Heart left ventricle (tissue), 16 donors: ENCODE measurements around the gene APEX1. TPM values are rescaled to one million over a fixed set of nuclear protein-coding genes. Genes with fewer than 3 reads are reported as not detected.
A peak's percentile ranks its signal among the peaks of the same experiment; 100 is the strongest.

Source experiments
- ATAC-seq, 4 donors: fragments of 200-7000 bp; cut with Tn5 transposase; one replicate each; pipeline ENCODE4 v1.9.1; 2020 to 2022; ENCODE audit warnings: moderate library complexity in 4 of 4, mild to moderate bottlenecking in 3 of 4, moderate number of reproducible peaks in 1 of 4
- DNase-seq, 5 donors: peaks; one replicate each; pipeline ENCODE4 v3.0.0-alpha.2; 2020
- H3K27ac ChIP-seq, 12 donors: fragments of 200-600 bp; sonication (generic) in 4 of 12; one replicate each; pipeline versions ENCODE4 v1.5.0 to v1.8.0; 2016 to 2022; ENCODE audit warnings: mild to moderate bottlenecking in 2 of 12
- H3K27me3 ChIP-seq, 9 donors: fragments of 200-600 bp; sonication (generic) in 2 of 9; one replicate each; pipeline versions ENCODE4 v1.5.1 to v1.8.0; 2016 to 2022; ENCODE audit warnings: mild to moderate bottlenecking in 3 of 9
- H3K36me3 ChIP-seq, 9 donors: fragments of 200-600 bp; sonication (generic) in 2 of 9; one replicate each; pipeline versions ENCODE4 v1.5.0 to v1.8.0; 2018 to 2022; ENCODE audit warnings: mild to moderate bottlenecking in 2 of 9
- H3K4me1 ChIP-seq, 12 donors: fragments of 200-600 bp; sonication (generic) in 4 of 12; one replicate each; pipeline versions ENCODE4 v1.5.0 to v1.8.0; 2016 to 2022; ENCODE audit warnings: mild to moderate bottlenecking in 3 of 12
- H3K4me3 ChIP-seq, 12 donors: fragments of 200-600 bp; sonication (generic) in 4 of 12; one replicate each; pipeline versions ENCODE4 v1.5.0 to v1.8.0; 2017 to 2022; ENCODE audit warnings: mild to moderate bottlenecking in 9 of 12, moderate library complexity in 4 of 12
- H3K9me3 ChIP-seq, 12 donors: fragments of 200-600 bp; sonication (generic) in 4 of 12; one replicate each; pipeline versions ENCODE4 v1.5.0 to v1.8.0; 2016 to 2022; ENCODE audit warnings: mild to moderate bottlenecking in 1 of 12
- POLR2A ChIP-seq, 2 donors: fragments of 450-650 bp; IDR thresholded peaks; one replicate each; pipeline ENCODE4 v1.6.1; 2017; ENCODE audit warnings: antibody characterized with exemption in 2 of 2, mild to moderate bottlenecking in 2 of 2, moderate library complexity in 2 of 2
- WGBS, 4 donors: extraction: QIAGEN DNeasy Blood & Tissue Kit in 2 of 4; methylation state at CpG; one replicate each; pipeline versions ENCODE4 v1.1.5 to v1.1.7; 2013 to 2018; 5-methylcytosine and 5-hydroxymethylcytosine counted together
- intact Hi-C, 10 donors: fragments of 100-400 bp; cut with DNase I; formaldehyde crosslinking; loops; one replicate each; pipeline versions ENCODE4 v1.11.1 to v1.14.2; 2022
- polyA plus RNA-seq, 2 donors: library from polyadenylated mRNA; stranded (reverse); fragments of 200-250 nt; gene quantifications; one replicate each; pipeline ENCODE4 v1.2.3, GENCODE V29; 2013
- total RNA-seq, 9 donors: library from RNA; depleted of rRNA in 2 of 9; stranded (reverse); fragments of >200 nt in 2 of 9; fragmentation: NEBNext Ultra II Directional in 3 of 9; extraction: Animal tissue kit (Norgen Biotek cat#: 25700) in 3 of 9; gene quantifications; one replicate each; pipeline versions ENCODE4 v1.1.0 to v1.2.4, GENCODE V29; 2016 to 2023
- TF ChIP-seq, protein P1 (sequence below), 12 donors: fragments of 200-600 bp; sonication (generic) in 4 of 12; IDR thresholded peaks; one replicate each; pipeline versions ENCODE4 v1.5.0 to v1.8.0; 2018 to 2022; ENCODE audit warnings: antibody characterized with exemption in 12 of 12, mild to moderate bottlenecking in 5 of 12
- donor health status: ischemic (EF 13 %, LVEDD 7.1; RV severe dilation, severe dysfunction).
- donor health status: healthy with polysubstance abuse.
- donor health status: DM: no; HTN: yes; CAD: no.
- donor health status: DM: no; HTN: no; CAD: no.
- donor health status: ischemic (EF 25% LVEDD 6.9; RV normal size, moderate dysfunction).
- donor health status: ischemic (EF 25% LVEDD 5.7; RV mildly dilated, moderate dysfunction).
- donor health status: healthy.
- donor health status: DM: yes; HTN: yes; CAD: no.
- donor health status: ischemic (EF 35%, LVEDD 5.7; RV mildly dilated, moderate dysfunction).
- donor health status: nonischemic (EF 11% LVEDD 7.7; RV severe dilation, severe dysfunction).
- donor health status: DM: yes; HTN: yes; CAD: no.
- donor health status: PGD.
- donor health status: ischemic (EF 29% LVEDD 5.4; RV normal size, mild dysfunction).
- donor health status: nonischemic (EF 23%, LVEDD 6.1; RV moderate dilation, normal function).

Gene APEX1
- total and polyA plus RNA-seq, 11 donors = 47.9 to 109 (median 76.4) TPM

DNA sequence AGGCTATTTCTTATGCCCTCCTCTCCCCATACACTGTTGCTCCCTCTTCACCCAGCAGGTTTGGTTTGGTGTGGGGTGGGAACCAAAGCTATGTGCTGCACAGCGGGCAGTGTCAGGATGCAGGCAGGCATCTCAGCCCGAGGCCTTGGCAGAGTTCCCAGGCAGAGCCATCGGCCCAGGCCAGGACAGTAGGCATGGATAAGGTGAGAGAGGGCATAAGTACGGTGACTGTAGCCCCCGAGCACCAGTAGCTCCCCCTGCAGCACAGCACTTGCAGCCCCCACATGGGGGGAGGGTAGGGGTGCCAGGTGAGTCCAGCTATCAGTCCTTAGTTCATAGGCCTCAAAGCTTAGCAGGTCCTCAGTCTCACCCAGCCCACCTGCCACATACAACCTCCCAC, 26.2 kb upstream of the APEX1 start:
- 31 to 46% (median 34%) methylated on average over 3 to 5 of the region's 5 CpGs for WGBS, 4 donors
- intact Hi-C loops = no loop called here
- H3K4me1 ChIP-seq = peaks cover 0 to 45% (median 1%) of the 10 kb centered on the region in 12 donors
- DNase-seq (no peak), ATAC-seq (peak in 1 of 4 donors; percentile 18)
- no peaks in the 10 kb centered on the region for H3K27me3 ChIP-seq
- peak overlapping the region in 1 of 12 donors; percentile 81 for H3K27ac ChIP-seq
- no peak overlapping the region for H3K4me3 ChIP-seq
- H3K9me3 ChIP-seq = no peaks in the 10 kb centered on the region
- peaks cover 0 to 3% (median 0%) of the 10 kb centered on the region in 9 donors for H3K36me3 ChIP-seq
- no peak for TF ChIP-seq POLR2A (IDR thresholded peaks at IDR 0.05)

DNA sequence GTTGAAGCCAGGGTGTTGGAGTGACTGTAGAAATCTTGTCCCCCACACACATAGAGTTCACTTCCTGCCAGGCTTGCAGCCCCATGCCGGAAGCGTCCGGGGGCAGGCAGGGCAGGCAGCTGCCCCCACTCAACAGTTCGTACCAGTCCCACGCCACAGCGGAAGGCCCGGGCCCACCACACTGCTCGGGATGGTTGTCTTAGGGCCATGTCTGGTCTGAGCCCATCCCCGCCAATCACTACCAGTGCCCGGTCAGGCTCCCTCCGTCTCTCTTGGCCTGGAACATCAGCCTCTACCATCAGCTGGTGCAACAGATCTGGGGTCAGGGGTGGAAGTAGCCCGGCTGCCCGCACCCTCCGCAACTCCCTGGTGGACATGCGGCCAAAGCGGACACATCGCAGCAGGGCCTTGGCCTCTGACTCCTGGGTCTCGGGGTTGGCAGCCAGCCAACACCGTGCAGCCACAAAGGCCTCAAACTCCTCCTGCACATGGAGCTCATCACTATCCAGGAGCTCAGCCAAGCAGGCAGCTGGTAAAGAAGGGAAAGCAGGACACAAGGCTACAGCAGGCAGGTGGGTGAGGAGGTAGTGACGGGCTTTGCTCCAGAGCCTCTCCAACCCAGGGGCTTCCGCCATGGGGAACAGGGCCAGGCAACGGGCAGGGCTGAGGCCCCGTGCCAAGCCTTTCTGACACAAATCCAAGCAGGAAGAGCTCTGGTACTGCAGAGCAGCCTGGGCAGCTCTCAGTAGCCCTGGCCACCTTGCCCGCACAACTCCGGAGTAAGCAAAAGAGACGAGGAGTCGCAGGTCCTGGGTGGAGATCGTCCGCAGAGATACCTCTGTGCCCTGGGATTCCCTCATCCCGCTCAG, 25.0 kb upstream of the APEX1 start:
- Histone ChIP-seq H3K9me3 (no peaks in the 10 kb centered on the region), H3K27me3 (no peaks in the 10 kb centered on the region), H3K36me3 (peaks cover 0 to 3% (median 0%) of the 10 kb centered on the region in 9 donors), H3K4me3 (no peak overlapping the region), H3K27ac (no peak overlapping the region), H3K4me1 (peaks cover 0 to 47% (median 5%) of the 10 kb centered on the region in 12 donors)
- 71 to 80% (median 74%) methylated on average over 11 to 30 of the region's 30 CpGs for WGBS, 4 donors
- intact Hi-C loops = no loop called here
- TF ChIP-seq, protein P1, sequence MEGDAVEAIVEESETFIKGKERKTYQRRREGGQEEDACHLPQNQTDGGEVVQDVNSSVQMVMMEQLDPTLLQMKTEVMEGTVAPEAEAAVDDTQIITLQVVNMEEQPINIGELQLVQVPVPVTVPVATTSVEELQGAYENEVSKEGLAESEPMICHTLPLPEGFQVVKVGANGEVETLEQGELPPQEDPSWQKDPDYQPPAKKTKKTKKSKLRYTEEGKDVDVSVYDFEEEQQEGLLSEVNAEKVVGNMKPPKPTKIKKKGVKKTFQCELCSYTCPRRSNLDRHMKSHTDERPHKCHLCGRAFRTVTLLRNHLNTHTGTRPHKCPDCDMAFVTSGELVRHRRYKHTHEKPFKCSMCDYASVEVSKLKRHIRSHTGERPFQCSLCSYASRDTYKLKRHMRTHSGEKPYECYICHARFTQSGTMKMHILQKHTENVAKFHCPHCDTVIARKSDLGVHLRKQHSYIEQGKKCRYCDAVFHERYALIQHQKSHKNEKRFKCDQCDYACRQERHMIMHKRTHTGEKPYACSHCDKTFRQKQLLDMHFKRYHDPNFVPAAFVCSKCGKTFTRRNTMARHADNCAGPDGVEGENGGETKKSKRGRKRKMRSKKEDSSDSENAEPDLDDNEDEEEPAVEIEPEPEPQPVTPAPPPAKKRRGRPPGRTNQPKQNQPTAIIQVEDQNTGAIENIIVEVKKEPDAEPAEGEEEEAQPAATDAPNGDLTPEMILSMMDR (IDR thresholded peaks at IDR 0.05) = no peak
- no peak for TF ChIP-seq POLR2A (IDR thresholded peaks at IDR 0.05)
- DNase-seq = peak in 4 of 5 donors; percentile 18 to 58 (median 46)
- ATAC-seq = peak; percentile 29 to 55 (median 45)

DNA sequence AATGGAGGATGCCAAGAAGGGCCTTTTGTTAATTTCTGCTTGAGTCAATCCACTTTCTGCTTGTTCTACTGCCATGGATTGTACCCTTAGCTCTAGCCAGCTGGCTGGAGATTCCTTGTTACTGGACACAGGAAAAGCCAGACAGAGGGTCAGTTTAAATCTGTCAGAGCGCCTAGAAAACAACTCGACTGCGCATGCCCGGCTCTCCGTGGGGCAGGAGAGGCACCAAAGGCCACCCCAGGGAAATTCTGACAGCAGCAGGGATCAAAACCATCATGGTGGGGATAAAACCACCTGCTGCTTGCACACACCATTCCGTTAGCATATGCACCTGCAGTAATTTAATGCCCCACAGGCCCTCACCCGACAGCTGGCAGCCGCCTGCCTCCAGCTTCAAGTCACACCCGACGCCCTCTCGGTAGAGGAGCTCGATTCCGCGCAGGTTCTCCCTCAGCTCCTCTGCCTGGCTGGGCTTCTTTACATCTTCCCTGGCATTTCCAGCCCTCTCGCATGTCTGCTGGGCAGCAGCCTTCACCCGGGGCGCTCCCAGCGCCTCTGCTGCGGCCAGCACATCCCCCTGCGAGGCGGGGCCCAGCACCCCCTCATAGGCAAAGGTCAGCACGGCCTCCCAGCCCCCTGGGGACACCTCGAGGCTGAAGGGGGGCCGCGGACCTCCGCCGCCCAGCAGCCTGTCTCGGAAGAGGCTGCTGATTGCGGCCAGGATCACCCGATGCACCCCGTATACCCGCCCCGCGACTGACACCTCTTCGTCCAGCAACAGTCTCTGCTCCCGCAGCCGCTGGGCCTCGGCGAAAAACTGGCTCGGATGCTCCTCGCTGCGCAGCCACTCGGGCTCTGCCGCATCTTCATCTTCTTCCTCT, 20.1 kb upstream of the APEX1 start:
- peaks cover 0 to 1% (median 0%) of the 10 kb centered on the region in 9 donors for H3K36me3 ChIP-seq
- H3K4me3 ChIP-seq = peak overlapping the region in 11 of 12 donors; percentile 17 to 61 (median 50)
- H3K4me1 ChIP-seq = peaks cover 0 to 32% (median 10%) of the 10 kb centered on the region in 12 donors
- intact Hi-C loops = no loop called here
- ATAC-seq (peak; percentile 52 to 73 (median 65)), DNase-seq (peak; percentile 44 to 87 (median 66))
- TF ChIP-seq POLR2A (IDR thresholded peaks at IDR 0.05) = no peak
- TF ChIP-seq, protein P1 (IDR thresholded peaks at IDR 0.05) = no peak
- peaks cover 0 to 6% (median 0%) of the 10 kb centered on the region in 9 donors for H3K27me3 ChIP-seq
- no peaks in the 10 kb centered on the region for H3K9me3 ChIP-seq
- 15 to 22% (median 20%) methylated on average over 35 to 44 of the region's 44 CpGs for WGBS, 4 donors
- H3K27ac ChIP-seq = peak overlapping the region in 11 of 12 donors; percentile 4 to 83 (median 70)

DNA sequence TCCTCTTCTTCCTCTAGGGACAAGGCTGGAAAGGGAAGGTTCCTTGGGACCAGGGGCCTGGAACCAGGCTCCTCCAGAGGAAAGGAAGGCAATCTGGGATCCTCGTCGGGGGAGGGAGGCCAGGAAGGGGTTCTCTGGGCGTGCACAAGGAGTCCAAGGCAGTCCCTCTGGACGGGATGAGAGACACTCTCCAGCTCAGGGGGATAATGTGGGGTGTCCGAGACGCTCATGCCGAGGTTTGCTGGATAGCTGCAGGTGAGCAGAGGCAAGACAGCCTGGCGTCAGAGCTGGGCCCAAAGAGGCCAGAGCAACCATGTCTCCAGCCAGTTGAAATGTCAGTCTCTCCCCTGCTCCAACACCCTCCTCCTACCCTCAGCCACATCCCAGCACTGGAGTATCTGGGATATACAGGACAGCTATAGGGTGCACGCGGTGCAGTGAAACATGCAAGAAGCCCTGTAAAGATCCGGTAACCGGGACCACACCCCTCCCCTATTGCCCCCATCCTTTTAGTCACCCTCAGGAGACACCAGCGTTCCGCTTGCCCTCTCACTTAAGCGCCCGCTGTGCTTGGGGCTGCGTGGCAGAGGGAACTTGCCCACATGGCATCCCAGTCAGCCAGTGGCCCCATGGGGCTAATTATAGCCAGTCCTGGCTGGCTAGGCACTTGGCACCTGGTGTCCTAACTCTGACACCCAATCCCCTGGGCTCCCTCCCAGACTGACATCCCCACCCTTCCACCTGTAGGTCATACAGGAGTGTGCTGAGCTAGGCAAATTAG, 19.3 kb upstream of the APEX1 start, which contains the start of gene KLHL33:
TSS of gene KLHL33 (minus strand) at position 585 of the 781 bp plus-strand sequence. CDS start at position 230, 355 bp downstream.
- H3K27me3 ChIP-seq = peaks cover 0 to 6% (median 0%) of the 10 kb centered on the region in 9 donors
- ATAC-seq (peak in 3 of 4 donors; percentile 15 to 33 (median 19)), DNase-seq (no peak)
- H3K4me1 ChIP-seq = peaks cover 0 to 24% (median 9%) of the 10 kb centered on the region in 12 donors
- H3K4me3 ChIP-seq = peak within 1 kb of the TSS in 11 of 12 donors; percentile 17 to 61 (median 50)
- H3K27ac ChIP-seq = peak within 1 kb of the TSS in 11 of 12 donors; percentile 4 to 83 (median 70)
- WGBS, 4 donors = 67 to 78% (median 72%) methylated on average over 16 to 17 of the region's 17 CpGs
- TF ChIP-seq, protein P1 (IDR thresholded peaks at IDR 0.05) = no peak
- no peak for TF ChIP-seq POLR2A (IDR thresholded peaks at IDR 0.05)
- intact Hi-C loops = no loop called here
- no peaks in the 10 kb centered on the region for H3K9me3 ChIP-seq
- H3K36me3 ChIP-seq = no peaks in the 10 kb centered on the region
